H1 (cell line): ENCODE results near the gene KCNT1. TPM values are rescaled to one million over a fixed set of nuclear protein-coding genes. Genes with fewer than 3 reads are reported as not detected.

Experiments used
- CEBPB ChIP-seq: IDR thresholded peaks from 2 replicates; pipeline ENCODE4 v1.6.1; 2012; ENCODE audit warnings: low read depth, low read length
- EP300 ChIP-seq, 2 experiments: IDR thresholded peaks; 1 replicate in 1 of 2; 2 replicates in 1 of 2; pipeline ENCODE4 v1.6.1; 2011 to 2012; ENCODE audit warnings: low read depth in 2 of 2, low read length in 2 of 2, mild to moderate bottlenecking in 2 of 2, borderline replicate concordance in 1 of 2, inconsistent platforms in 1 of 2, moderate library complexity in 1 of 2
- GABPA ChIP-seq: IDR thresholded peaks from 2 replicates; pipeline ENCODE4 v1.6.1; 2011; ENCODE audit warnings: mild to moderate bottlenecking, low read length, moderate library complexity, borderline replicate concordance; ENCODE audit not compliant: insufficient read depth
- RXRA ChIP-seq: IDR thresholded peaks from 2 replicates; pipeline ENCODE4 v1.6.1; 2011; ENCODE audit warnings: low read depth, mild to moderate bottlenecking, low read length, moderate library complexity; ENCODE audit not compliant: insufficient read depth
- TAF7 ChIP-seq: optimal IDR thresholded peaks from 2 replicates; pipeline ENCODE3; 2011; ENCODE audit warnings: low read depth, mild to moderate bottlenecking, inconsistent platforms, low read length, moderate library complexity, borderline replicate concordance
- TBP ChIP-seq: IDR thresholded peaks from 2 replicates; pipeline ENCODE4 v1.6.1; 2011; ENCODE audit warnings: low read depth, low read length, improper control_type of control experiment
- polyA plus RNA-seq, 7 experiments: library from polyadenylated mRNA; depleted of rRNA in 3 of 7; stranded (reverse) in 5 of 7; unstranded in 2 of 7; fragments of >200 nt in 5 of 7; fragments of 200-250 nt in 2 of 7; gene quantifications; 1 replicate in 5 of 7; 2 replicates in 1 of 7; 4 replicates in 1 of 7; pipeline versions ENCODE4 v1.2.1 to v1.2.3, GENCODE V29; 2011 to 2013; ENCODE audit warnings: missing spikeins in 2 of 7, mixed read lengths in 2 of 7
- total RNA-seq: library from RNA; stranded (reverse); fragmentation: NEBNext Ultra II Directional; extraction: Animal tissue kit (Norgen Biotek cat#: 25700); gene quantifications from 2 replicates; pipeline ENCODE4 v1.2.1, GENCODE V29; 2021
- TF ChIP-seq, protein P1 (sequence below): IDR thresholded peaks from 2 replicates; pipeline ENCODE4 v1.6.1; 2012; ENCODE audit warnings: inconsistent platforms

Gene KCNT1
- total and polyA plus RNA-seq, 2 of the 8 experiments (the other 6 are each of a cell fraction or from before 2014, with no cell fraction given) = 0.13 to 0.20 TPM

- TF ChIP-seq GABPA = no peak
- no peak for TF ChIP-seq TBP
- TF ChIP-seq EP300 (IDR thresholded peaks at IDR 0.05; ENCODE audit: borderline replicate concordance in 1 of 2, low read depth in 2 of 2, low read length in 2 of 2) = no peak
- TF ChIP-seq CEBPB = no peak
- no peak for TF ChIP-seq RXRA
- no peak for TF ChIP-seq TAF7
- TF ChIP-seq, protein P1, sequence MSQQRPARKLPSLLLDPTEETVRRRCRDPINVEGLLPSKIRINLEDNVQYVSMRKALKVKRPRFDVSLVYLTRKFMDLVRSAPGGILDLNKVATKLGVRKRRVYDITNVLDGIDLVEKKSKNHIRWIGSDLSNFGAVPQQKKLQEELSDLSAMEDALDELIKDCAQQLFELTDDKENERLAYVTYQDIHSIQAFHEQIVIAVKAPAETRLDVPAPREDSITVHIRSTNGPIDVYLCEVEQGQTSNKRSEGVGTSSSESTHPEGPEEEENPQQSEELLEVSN = no peak
Measured at GRCh38 chr9:135821733-135822373, 119.9 kb downstream of the KCNT1 start (continued).
